ENCODE data around the gene FBXL16.

The FBXL16 gene

GRCh38 chr16:730666-731509 lies 25.3 kb upstream of the FBXL16 start:
- Histone ChIP-seq H3K27ac (ENCODE audit: extremely low read depth, low read depth, low read length) (no peak overlapping the region), H3K36me3 (ENCODE audit: control insufficient read depth in 2 of 2, insufficient read depth in 1 of 2, low read length in 2 of 2) (peaks cover 3 to 49% of the 10 kb centered on the region in 2 experiments; a peak in 2 of 3 replicates), H3K4me1 (ENCODE audit: control insufficient read depth, insufficient read depth, low read length) (peaks cover 4% of the 10 kb centered on the region; the same call in 1 of the 2 replicates), H3K9me3 (ENCODE audit: control insufficient read depth, insufficient read depth, low read depth, low read length) (no peaks in the 10 kb centered on the region), H3K4me3 (ENCODE audit: low read depth, low read length) (no peak overlapping the region)
- TF ChIP-seq ZNF600 (tag by site-specific recombination; IDR thresholded peaks at IDR 0.05) (0 out of 2 replicates have a peak, but pooled peaks have one; percentile 39), ZNF223 (tag by site-specific recombination; IDR thresholded peaks at IDR 0.05) (no peak), GLIS1 (tag by site-specific recombination; IDR thresholded peaks at IDR 0.05) (peak; percentile 89), ZIC2 (tag by site-specific recombination; IDR thresholded peaks at IDR 0.05) (peak; percentile 63), ZNF830 (tag by site-specific recombination; IDR thresholded peaks at IDR 0.05; ENCODE audit: low read depth) (no peak), ZNF510 (tag by site-specific recombination; IDR thresholded peaks at IDR 0.05; ENCODE audit: insufficient replicate concordance) (no peak)
- CTCF ChIA-PET: interaction anchor here (0.7 to 1.8 kb wide), 3 partner anchors 14 to 1682 kb away, joined by 3 to 11 read pairs (median 3); no protein-coding TSS in a partner anchor
- POLR2A ChIA-PET: interaction anchor here (0.7 to 1.7 kb wide), 4 partner anchors 10 to 11 kb away, joined by 3 to 12 read pairs (median 4); partner anchors contain the start of genes ANTKMT and CIAO3

GRCh38 chr16:729768-730665 lies 24.4 kb upstream of the FBXL16 start:
- H3K36me3 ChIP-seq (ENCODE audit: control insufficient read depth in 2 of 2, insufficient read depth in 1 of 2, low read length in 2 of 2): peaks cover 3 to 40% of the 10 kb centered on the region in 2 experiments; a peak in 2 of 3 replicates
- H3K4me3 ChIP-seq (ENCODE audit: low read depth, low read length): no peak overlapping the region
- H3K9me3 ChIP-seq (ENCODE audit: control insufficient read depth, insufficient read depth, low read depth, low read length): no peaks in the 10 kb centered on the region
- ChIA-PET CTCF (interaction anchor here (0.7 to 1.8 kb wide), 4 partner anchors 11 to 1683 kb away, joined by 3 to 11 read pairs (median 4); partner anchors contain the start of gene CIAO3), POLR2A (interaction anchor here (1.2 to 1.4 kb wide), 2 partner anchors 9 to 11 kb away, joined by 5 to 12 read pairs; partner anchors contain the start of genes ANTKMT and CIAO3)
- no peak for TF ChIP-seq FEZF1 (tag by site-specific recombination; IDR thresholded peaks at IDR 0.05)
- TF ChIP-seq ZNF223 (tag by site-specific recombination; IDR thresholded peaks at IDR 0.05): no peak
- TF ChIP-seq ZNF350 (tag by site-specific recombination; IDR thresholded peaks at IDR 0.05): no peak
- TF ChIP-seq ZNF274 (IDR thresholded peaks at IDR 0.05; ENCODE audit: low read length): no peak
- TF ChIP-seq ZNF274 (tag by site-specific recombination; IDR thresholded peaks at IDR 0.05; ENCODE audit: borderline replicate concordance): no peak
- no peak for TF ChIP-seq ZNF10 (tag by site-specific recombination; IDR thresholded peaks at IDR 0.05)
- TF ChIP-seq ZNF561 (tag by site-specific recombination; IDR thresholded peaks at IDR 0.05; ENCODE audit: borderline replicate concordance): no peak
- TF ChIP-seq, protein P1, sequence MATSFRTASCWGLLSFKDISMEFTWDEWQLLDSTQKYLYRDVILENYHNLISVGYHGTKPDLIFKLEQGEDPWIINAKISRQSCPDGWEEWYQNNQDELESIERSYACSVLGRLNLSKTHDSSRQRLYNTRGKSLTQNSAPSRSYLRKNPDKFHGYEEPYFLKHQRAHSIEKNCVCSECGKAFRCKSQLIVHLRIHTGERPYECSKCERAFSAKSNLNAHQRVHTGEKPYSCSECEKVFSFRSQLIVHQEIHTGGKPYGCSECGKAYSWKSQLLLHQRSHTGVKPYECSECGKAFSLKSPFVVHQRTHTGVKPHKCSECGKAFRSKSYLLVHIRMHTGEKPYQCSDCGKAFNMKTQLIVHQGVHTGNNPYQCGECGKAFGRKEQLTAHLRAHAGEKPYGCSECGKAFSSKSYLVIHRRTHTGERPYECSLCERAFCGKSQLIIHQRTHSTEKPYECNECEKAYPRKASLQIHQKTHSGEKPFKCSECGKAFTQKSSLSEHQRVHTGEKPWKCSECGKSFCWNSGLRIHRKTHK (tag by site-specific recombination; IDR thresholded peaks at IDR 0.05): no peak
- 0 out of 2 replicates have a peak, but pooled peaks have one; percentile 12 for TF ChIP-seq ZBTB8A (tag by site-specific recombination; IDR thresholded peaks at IDR 0.05)
- peak; percentile 70; the same call in 1 of the 2 replicates for TF ChIP-seq ZNF600 (tag by site-specific recombination; IDR thresholded peaks at IDR 0.05)
- no peak overlapping the region for H3K27ac ChIP-seq (ENCODE audit: extremely low read depth, low read depth, low read length)
- peaks cover 4% of the 10 kb centered on the region; the same call in 1 of the 2 replicates for H3K4me1 ChIP-seq (ENCODE audit: control insufficient read depth, insufficient read depth, low read length)

- no peaks in the 10 kb centered on the region for H3K9me3 ChIP-seq (ENCODE audit: control insufficient read depth, insufficient read depth, low read depth, low read length)
- CTCF ChIA-PET: interaction anchor here (0.5 to 1.8 kb wide), 4 partner anchors 12 to 20 kb away, joined by 3 to 11 read pairs (median 5); partner anchors contain the start of gene CIAO3
- TF ChIP-seq ZNF121 (tag by site-specific recombination; IDR thresholded peaks at IDR 0.05) (no peak), ZFHX2 (tag by site-specific recombination; conservative IDR thresholded peaks at IDR 0.05) (peak; percentile 35; the same call in 1 of the 2 replicates)
Measured at GRCh38 chr16:728890-729744, 23.5 kb upstream of the FBXL16 start.

More at GRCh38 chr16:728890-729744, 23.5 kb upstream of the FBXL16 start:
- Histone ChIP-seq H3K4me1 (ENCODE audit: control insufficient read depth, insufficient read depth, low read length) (peaks cover 4% of the 10 kb centered on the region; the same call in 1 of the 2 replicates), H3K4me3 (ENCODE audit: low read depth, low read length) (no peak overlapping the region), H3K27ac (ENCODE audit: extremely low read depth, low read depth, low read length) (no peak overlapping the region), H3K36me3 (ENCODE audit: control insufficient read depth in 2 of 2, insufficient read depth in 1 of 2, low read length in 2 of 2) (peaks cover 3 to 31% of the 10 kb centered on the region in 2 experiments; a peak in 2 of 3 replicates)
- POLR2A ChIA-PET: interaction anchor here (0.5 to 1.7 kb wide), 7 partner anchors 8 to 524 kb away, joined by 3 to 12 read pairs (median 4); partner anchors contain the start of genes ANTKMT and CIAO3

Data from HEK293 (cell line).